Breast epithelium (tissue), 3 donors: ENCODE data around the gene MSI1.

ENCODE experiments used
- CTCF ChIP-seq, 3 donors: fragments of 450-650 bp; IDR thresholded peaks; one replicate each; pipeline ENCODE4 v1.5.1; 2016 to 2017; ENCODE audit warnings: antibody characterized with exemption in 3 of 3, mild to moderate bottlenecking in 3 of 3, moderate library complexity in 3 of 3
- POLR2A ChIP-seq: fragments of 450-650 bp; IDR thresholded peaks from one replicate; pipeline ENCODE4 v1.6.1; 2016; ENCODE audit warnings: antibody characterized with exemption, mild to moderate bottlenecking, moderate library complexity

GRCh38 chr12:120343039-120343537 is 25.9 kb downstream of the MSI1 start:
- no peak for TF ChIP-seq CTCF (IDR thresholded peaks at IDR 0.05)
- no peak for TF ChIP-seq POLR2A
